CD14-positive monocyte (primary cell): Measurements from ENCODE around the gene SELENOK. TPM values are rescaled to one million over a fixed set of nuclear protein-coding genes. Genes with fewer than 3 reads are reported as not detected.

ENCODE experiments used
- DNase-seq, 3 donors: peaks; one replicate each; pipeline ENCODE4 v3.0.0-alpha.2; 2011 to 2022
- H2AFZ ChIP-seq: 2 replicates; pipeline ENCODE4 v1.6.0; 2012; ENCODE audit warnings: mild to moderate bottlenecking, low read depth, low read length, inconsistent platforms; ENCODE audit not compliant: insufficient read depth, poor library complexity, severe bottlenecking
- H3K27ac ChIP-seq, 2 donors: 1 replicate in 1 of 2; 2 replicates in 1 of 2; pipeline ENCODE4 v1.5.1; 2012 to 2013; ENCODE audit warnings: low read length in 2 of 2, control low read depth in 1 of 2, inconsistent platforms in 1 of 2, low read depth in 1 of 2, mild to moderate bottlenecking in 1 of 2
- H3K27me3 ChIP-seq, 2 donors: one replicate each; pipeline versions ENCODE4 v1.6.0 to v1.6.1; 2011 to 2013; ENCODE audit warnings: low read length in 2 of 2; ENCODE audit not compliant: control insufficient read depth in 2 of 2, insufficient read depth in 2 of 2
- H3K36me3 ChIP-seq, 2 donors: replicated peaks in 1 of 2; 1 replicate in 1 of 2; 2 replicates in 1 of 2; pipeline versions ENCODE4 v1.5.1 to v1.6.1; 2012 to 2013; ENCODE audit warnings: low read length in 2 of 2, control low read depth in 1 of 2, inconsistent platforms in 1 of 2, mild to moderate bottlenecking in 1 of 2; ENCODE audit not compliant: insufficient read depth in 2 of 2, control insufficient read depth in 1 of 2
- H3K4me1 ChIP-seq, 2 donors: 1 replicate in 1 of 2; 2 replicates in 1 of 2; pipeline versions ENCODE4 v1.5.1 to v1.6.1; 2012 to 2013; ENCODE audit warnings: low read length in 2 of 2, control low read depth in 1 of 2, inconsistent platforms in 1 of 2, mild to moderate bottlenecking in 1 of 2, moderate library complexity in 1 of 2; ENCODE audit not compliant: insufficient read depth in 2 of 2, control insufficient read depth in 1 of 2
- H3K4me2 ChIP-seq: replicated peaks from 2 replicates; pipeline ENCODE3; 2012; ENCODE audit warnings: low read length, moderate library complexity, mild to moderate bottlenecking; ENCODE audit not compliant: poor library complexity, severe bottlenecking; ENCODE audit errors: extremely low read depth
- H3K4me3 ChIP-seq, 3 experiments: fragments of 200-600 bp in 1 of 3; sonication (generic) in 1 of 3; replicated peaks in 1 of 3; 1 replicate in 2 of 3; 2 replicates in 1 of 3; pipeline ENCODE4 v1.5.1; 2011 to 2013; ENCODE audit warnings: low read length in 3 of 3, mild to moderate bottlenecking in 3 of 3, control low read depth in 2 of 3, low read depth in 2 of 3, inconsistent platforms in 1 of 3, moderate library complexity in 1 of 3
- H3K79me2 ChIP-seq: 2 replicates; pipeline ENCODE4 v1.6.0; 2012; ENCODE audit warnings: mild to moderate bottlenecking, control low read depth, inconsistent platforms, low read length, moderate library complexity; ENCODE audit not compliant: insufficient read depth
- H3K9ac ChIP-seq: 2 replicates; pipeline ENCODE4 v1.6.0; 2017; ENCODE audit warnings: low read length, mild to moderate bottlenecking; ENCODE audit not compliant: insufficient read depth, poor library complexity, severe bottlenecking
- H3K9me3 ChIP-seq, 2 donors: replicated peaks in 1 of 2; 1 replicate in 1 of 2; 2 replicates in 1 of 2; pipeline versions ENCODE4 v1.5.1 to v1.6.1; 2012 to 2013; ENCODE audit warnings: low read length in 2 of 2, control low read depth in 1 of 2; ENCODE audit not compliant: control insufficient read depth in 1 of 2, insufficient read depth in 1 of 2
- H4K20me1 ChIP-seq: 2 replicates; pipeline ENCODE4 v1.6.0; 2012; ENCODE audit warnings: mild to moderate bottlenecking, low read length, control low read depth, moderate library complexity; ENCODE audit not compliant: insufficient read depth
- H3K27ac Mint-ChIP-seq, 7 donors: one replicate each; pipeline ENCODE4 v1.8.0; 2020; ENCODE audit warnings: mild to moderate bottlenecking in 7 of 7, mixed read lengths in 7 of 7, moderate library complexity in 6 of 7, inconsistent platforms in 2 of 7
- H3K27me3 Mint-ChIP-seq, 3 donors: one replicate each; pipeline ENCODE4 v1.8.0; 2021 to 2022; ENCODE audit warnings: low read depth in 3 of 3, mild to moderate bottlenecking in 3 of 3, mixed read lengths in 3 of 3, moderate library complexity in 3 of 3, inconsistent platforms in 1 of 3
- H3K36me3 Mint-ChIP-seq, 2 donors: one replicate each; pipeline ENCODE4 v1.8.0; 2020; ENCODE audit warnings: mixed read lengths in 2 of 2, inconsistent platforms in 1 of 2, mild to moderate bottlenecking in 1 of 2
- H3K4me1 Mint-ChIP-seq: one replicate; pipeline ENCODE4 v1.8.0; 2020; ENCODE audit warnings: mild to moderate bottlenecking, mixed read lengths
- H3K4me3 Mint-ChIP-seq, 2 donors: one replicate each; pipeline ENCODE4 v1.8.0; 2020; ENCODE audit warnings: mild to moderate bottlenecking in 2 of 2, mixed read lengths in 2 of 2, moderate library complexity in 1 of 2
- H3K9me3 Mint-ChIP-seq, 7 donors: one replicate each; pipeline ENCODE4 v1.8.0; 2020 to 2022; ENCODE audit warnings: mixed read lengths in 7 of 7, mild to moderate bottlenecking in 6 of 7, moderate library complexity in 6 of 7, inconsistent platforms in 2 of 7
- CTCF ChIP-seq: fragments of 200-600 bp; IDR thresholded peaks from one replicate; pipeline ENCODE4 v1.8.0; 2022; ENCODE audit warnings: antibody characterized with exemption, mild to moderate bottlenecking
- WGBS: methylation state at CpG from one replicate; pipeline ENCODE4 v1.1.5; 2013; ENCODE audit warnings: missing lambda C conversion rate; ENCODE audit not compliant: insufficient coverage; 5-methylcytosine and 5-hydroxymethylcytosine counted together
- intact Hi-C, 2 donors: fragments of 100-400 bp; cut with micrococcal nuclease; formaldehyde crosslinking; loops; one replicate each; pipeline versions ENCODE4 v1.15.0 to v1.15.1; 2023
- polyA plus RNA-seq, 3 donors: library from polyadenylated mRNA; depleted of rRNA in 1 of 3; unstranded in 2 of 3; stranded (reverse) in 1 of 3; fragments of 300-500 nt in 2 of 3; fragments of >200 nt in 1 of 3; fragmentation: Illumina TruSeq in 2 of 3; gene quantifications; 1 replicate in 2 of 3; 2 replicates in 1 of 3; pipeline ENCODE4 v1.2.3, GENCODE V29; 2012 to 2021

Gene SELENOK
- polyA plus RNA-seq, 3 donors = 96.4 to 117 (median 105) TPM

DNA sequence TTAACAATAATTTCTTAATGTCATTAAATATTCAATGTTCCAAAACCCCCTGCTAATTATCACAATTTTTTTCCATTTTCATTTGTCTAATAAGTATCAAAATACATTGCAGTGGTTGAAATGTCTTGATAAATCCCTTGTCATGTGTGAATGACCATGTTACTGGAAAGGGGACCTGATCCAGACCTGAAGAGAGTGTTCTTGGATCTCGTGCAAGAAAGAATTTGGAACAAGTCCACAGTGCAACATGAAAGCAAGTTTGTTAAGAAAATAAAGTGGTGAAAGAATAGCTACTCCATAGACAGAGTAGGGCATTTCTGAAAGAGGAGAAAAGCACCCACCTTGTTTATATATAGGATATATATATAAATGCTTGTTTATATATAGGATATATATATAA lies 10.4 kb upstream of the SELENOK start:
- no peak for TF ChIP-seq CTCF
- H3K27me3 Mint-ChIP-seq = peaks cover 17 to 38% (median 31%) of the 10 kb centered on the region in 3 donors
- Histone ChIP-seq H4K20me1 (no peaks in the 10 kb centered on the region), H3K36me3 (no peaks in the 10 kb centered on the region), H3K4me3 (no peak overlapping the region), H3K79me2 (no peaks in the 10 kb centered on the region), H3K9ac (no peak overlapping the region), H3K4me2 (no peak overlapping the region), H3K4me1 (no peaks in the 10 kb centered on the region), H2AFZ (no peak overlapping the region), H3K27me3 (peaks cover 18 to 44% of the 10 kb centered on the region in 2 donors), H3K9me3 (peaks cover 0 to 4% of the 10 kb centered on the region in 2 donors), H3K27ac (no peak overlapping the region)
- no peaks in the 10 kb centered on the region for H3K36me3 Mint-ChIP-seq
- DNase-seq = no peak
- H3K4me3 Mint-ChIP-seq = no peak overlapping the region
- no peaks in the 10 kb centered on the region for H3K4me1 Mint-ChIP-seq
- no CpG with 5 or more reads among the region's 1 CpG for WGBS
- no peak overlapping the region for H3K27ac Mint-ChIP-seq
- H3K9me3 Mint-ChIP-seq = peaks cover 0 to 17% (median 9%) of the 10 kb centered on the region in 7 donors
- intact Hi-C loops = no loop called here

- Histone ChIP-seq H3K9ac (no peak overlapping the region), H2AFZ (no peak overlapping the region), H3K27ac (no peak overlapping the region), H3K9me3 (peaks cover 0 to 4% of the 10 kb centered on the region in 2 donors), H3K4me3 (no peak overlapping the region), H4K20me1 (no peaks in the 10 kb centered on the region), H3K4me1 (no peaks in the 10 kb centered on the region), H3K4me2 (no peak overlapping the region), H3K79me2 (no peaks in the 10 kb centered on the region), H3K27me3 (peaks cover 23 to 52% of the 10 kb centered on the region in 2 donors), H3K36me3 (no peaks in the 10 kb centered on the region)
- TF ChIP-seq CTCF = no peak
- Mint-ChIP-seq H3K4me3 (peak overlapping the region in 1 of 2 donors; percentile 15), H3K4me1 (no peaks in the 10 kb centered on the region), H3K27me3 (peaks cover 11 to 42% (median 34%) of the 10 kb centered on the region in 3 donors), H3K9me3 (peaks cover 0 to 10% (median 5%) of the 10 kb centered on the region in 7 donors), H3K27ac (no peak overlapping the region), H3K36me3 (no peaks in the 10 kb centered on the region)
- DNase-seq = no peak
- WGBS = no CpG with 5 or more reads among the region's 2 CpGs
- intact Hi-C loops = no loop called here
Measured at GRCh38 chr3:53900666-53901331, 9.1 kb upstream of the SELENOK start.
